NCI-H82 (cell line): ENCODE results near the gene ANKRD29.

Experiments used
- DNase-seq: peaks from one replicate; lab custom pipeline; 2025; lab: John Stamatoyannopoulos, UW

The ANKRD29 gene

GRCh38 chr18:23662309-23663263 is at the start of gene ANKRD29:
Gene ANKRD29, minus strand, starts transcription at chr18:23662911. Its CDS starts 181 bp downstream, at chr18:23662730.
- DNase-seq, result peak; percentile 22

DNA sequence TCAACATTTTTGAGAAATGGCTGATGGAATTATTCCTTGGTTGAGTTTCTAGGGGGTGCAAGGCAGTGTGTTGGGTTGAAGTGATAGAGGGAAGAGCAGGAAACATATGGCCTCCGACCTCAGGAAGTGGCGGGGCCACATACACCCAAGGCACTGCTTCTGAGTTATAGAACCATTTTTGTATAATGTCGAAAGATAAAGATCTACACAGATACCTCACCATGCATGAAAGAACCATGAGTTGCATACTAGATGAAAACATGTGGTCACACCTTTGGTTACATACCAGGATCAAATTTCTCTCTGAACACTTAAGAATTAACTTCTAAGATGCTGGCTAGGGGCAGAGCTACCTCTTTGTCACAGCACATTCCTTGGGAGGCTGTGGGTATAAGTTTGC is 49.7 kb upstream of the ANKRD29 start:
- DNase-seq, result no peak

DNA sequence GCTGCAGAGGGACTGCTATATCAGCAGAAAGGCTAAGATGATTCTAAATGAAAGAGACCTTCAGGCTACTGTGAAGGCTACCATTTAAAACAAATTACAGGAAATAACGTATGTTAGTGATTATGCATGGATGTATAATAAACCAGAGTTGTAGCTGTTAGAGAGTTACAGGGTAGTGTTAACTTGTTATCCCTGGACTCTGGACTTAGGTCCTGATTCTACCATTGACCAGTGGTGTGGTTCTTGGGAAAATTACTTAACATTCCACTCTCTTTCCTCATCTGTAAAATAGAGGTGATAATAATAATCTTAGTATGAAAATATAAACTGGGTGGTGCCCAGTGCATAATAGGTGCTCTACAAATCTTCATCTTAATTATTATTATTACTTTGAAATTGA is 48.7 kb upstream of the ANKRD29 start:
- no peak for DNase-seq

- no peak for DNase-seq
These were observed 48.2 kb upstream of the ANKRD29 start for GRCh38 chr18:23710946-23711345.

DNA sequence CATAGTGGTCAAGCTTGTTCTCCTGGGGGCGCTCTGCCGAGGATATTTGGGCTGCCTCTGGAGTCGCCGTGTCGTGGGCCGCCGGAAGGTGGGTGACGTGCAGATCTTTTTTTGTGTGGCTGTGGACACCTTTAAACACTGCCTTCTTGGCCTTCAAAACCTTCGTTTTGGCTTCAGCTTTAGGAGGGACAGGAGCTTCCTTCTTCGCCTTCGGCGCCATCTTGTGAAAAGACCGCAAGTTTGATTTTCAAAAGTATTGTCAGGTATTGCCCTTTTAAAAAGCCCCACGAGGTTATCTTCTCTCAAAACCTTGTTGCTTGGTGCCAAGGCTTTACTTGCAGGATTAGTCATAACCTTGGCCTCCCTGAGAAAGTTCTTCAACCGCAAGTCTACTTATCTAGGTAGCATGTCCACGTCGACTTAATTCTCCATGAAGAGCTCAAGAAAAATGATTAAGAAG is 47.4 kb upstream of the ANKRD29 start:
- no peak for DNase-seq

DNA sequence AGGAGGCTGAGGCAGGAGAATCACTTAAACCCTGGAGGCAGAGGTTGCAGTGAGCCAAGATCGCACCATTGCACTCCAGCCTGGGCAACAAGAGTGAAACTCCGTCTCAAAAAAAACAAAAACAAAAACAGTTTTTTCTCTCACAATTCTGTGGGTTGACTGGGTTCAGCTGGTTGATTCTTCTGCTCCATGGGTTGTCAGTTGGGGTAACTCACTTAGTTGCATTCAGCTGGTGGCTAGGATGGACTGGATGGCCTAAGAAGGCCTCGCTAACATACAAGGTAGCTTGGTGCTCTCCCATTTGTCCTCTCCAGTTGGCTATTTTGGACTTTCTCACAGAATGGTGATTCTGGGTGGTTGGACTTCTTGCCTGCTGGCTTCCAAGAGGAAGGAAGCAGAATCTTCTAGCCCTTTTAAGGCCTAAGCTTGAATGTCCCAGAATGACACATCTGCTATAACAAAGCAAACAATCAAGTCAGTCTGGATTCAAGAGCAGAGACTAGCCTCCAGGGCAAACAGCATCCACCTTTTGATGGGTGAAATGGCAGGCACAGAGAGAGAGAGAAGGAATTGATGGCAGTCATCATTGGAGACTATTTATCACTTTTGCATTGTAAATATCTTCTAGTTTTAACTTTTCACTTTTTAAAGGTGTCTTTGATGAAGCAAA is 44.4 kb upstream of the ANKRD29 start:
- DNase-seq, result no peak

GRCh38 chr18:23704806-23705205 is 42.1 kb upstream of the ANKRD29 start:
- DNase-seq, result no peak

DNA sequence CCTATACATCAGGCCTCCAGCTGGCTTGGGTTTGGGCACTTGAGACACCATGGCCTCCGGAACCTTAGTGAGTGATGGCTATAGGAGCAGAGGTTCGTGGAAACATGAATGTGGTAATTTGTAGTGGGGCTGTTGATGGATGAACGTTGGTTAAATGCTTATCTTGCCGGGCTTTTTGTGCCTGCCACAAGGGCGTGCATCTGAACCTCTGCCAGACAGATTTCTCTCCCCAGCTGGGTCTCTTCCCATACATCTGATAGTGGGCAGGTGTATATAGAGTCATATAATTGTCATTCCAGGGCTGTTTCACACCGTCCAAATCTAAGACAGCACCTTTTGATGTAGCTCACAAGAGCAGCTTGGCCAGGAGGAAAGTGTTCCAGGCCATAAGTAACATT is 41.3 kb upstream of the ANKRD29 start:
- no peak for DNase-seq

GRCh38 chr18:23703057-23703986 is 40.6 kb upstream of the ANKRD29 start:
- peak; percentile 37 for DNase-seq

- no peak for DNase-seq
These were observed 39.9 kb upstream of the ANKRD29 start for GRCh38 chr18:23702606-23703005.

- DNase-seq, result peak; percentile 27
These were observed 38.9 kb upstream of the ANKRD29 start for GRCh38 chr18:23701544-23702064.

- DNase-seq, result no peak
These were observed 38.3 kb upstream of the ANKRD29 start for GRCh38 chr18:23701017-23701416.

DNA sequence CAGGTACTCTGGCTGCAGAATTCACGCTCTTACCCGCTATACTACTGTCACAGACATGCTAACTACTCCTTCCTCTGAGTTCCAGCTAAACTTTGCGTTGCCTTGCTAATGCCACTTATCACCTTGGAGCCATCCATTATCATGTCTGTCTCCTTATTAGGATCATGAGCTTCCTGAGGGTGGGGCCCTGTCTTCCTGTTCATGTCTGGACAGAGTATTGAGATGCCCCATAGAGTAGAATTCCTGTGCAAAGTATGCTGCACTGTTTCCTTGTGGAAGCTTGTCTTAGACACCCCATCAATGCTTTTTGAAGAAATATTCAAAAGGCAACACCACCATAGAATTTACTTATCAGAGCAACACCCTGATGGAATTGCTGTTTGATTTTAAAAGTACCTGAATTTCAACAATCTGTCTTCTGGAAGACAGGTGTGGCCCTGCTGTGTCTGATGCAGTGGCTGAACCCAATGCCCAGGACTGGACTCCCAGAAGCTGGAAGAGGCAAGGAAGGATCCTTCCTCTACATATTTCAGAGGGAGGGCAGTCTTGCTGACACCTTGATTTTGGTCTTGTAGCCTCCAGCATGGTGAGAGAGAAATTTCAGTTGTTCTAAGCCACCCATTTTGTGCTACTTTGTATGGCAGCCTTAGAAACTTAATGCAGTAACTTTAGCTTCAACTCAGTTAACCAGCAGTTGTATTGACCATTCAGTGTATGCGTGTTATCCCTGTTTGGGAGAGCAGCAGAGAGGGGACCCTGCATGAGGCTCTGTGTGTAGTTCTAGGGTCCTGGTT is 32.1 kb upstream of the ANKRD29 start:
- no peak for DNase-seq

GRCh38 chr18:23693846-23694245 is 31.1 kb upstream of the ANKRD29 start:
- no peak for DNase-seq

GRCh38 chr18:23690505-23691068 is 27.9 kb upstream of the ANKRD29 start:
- DNase-seq, result peak; percentile 29

DNA sequence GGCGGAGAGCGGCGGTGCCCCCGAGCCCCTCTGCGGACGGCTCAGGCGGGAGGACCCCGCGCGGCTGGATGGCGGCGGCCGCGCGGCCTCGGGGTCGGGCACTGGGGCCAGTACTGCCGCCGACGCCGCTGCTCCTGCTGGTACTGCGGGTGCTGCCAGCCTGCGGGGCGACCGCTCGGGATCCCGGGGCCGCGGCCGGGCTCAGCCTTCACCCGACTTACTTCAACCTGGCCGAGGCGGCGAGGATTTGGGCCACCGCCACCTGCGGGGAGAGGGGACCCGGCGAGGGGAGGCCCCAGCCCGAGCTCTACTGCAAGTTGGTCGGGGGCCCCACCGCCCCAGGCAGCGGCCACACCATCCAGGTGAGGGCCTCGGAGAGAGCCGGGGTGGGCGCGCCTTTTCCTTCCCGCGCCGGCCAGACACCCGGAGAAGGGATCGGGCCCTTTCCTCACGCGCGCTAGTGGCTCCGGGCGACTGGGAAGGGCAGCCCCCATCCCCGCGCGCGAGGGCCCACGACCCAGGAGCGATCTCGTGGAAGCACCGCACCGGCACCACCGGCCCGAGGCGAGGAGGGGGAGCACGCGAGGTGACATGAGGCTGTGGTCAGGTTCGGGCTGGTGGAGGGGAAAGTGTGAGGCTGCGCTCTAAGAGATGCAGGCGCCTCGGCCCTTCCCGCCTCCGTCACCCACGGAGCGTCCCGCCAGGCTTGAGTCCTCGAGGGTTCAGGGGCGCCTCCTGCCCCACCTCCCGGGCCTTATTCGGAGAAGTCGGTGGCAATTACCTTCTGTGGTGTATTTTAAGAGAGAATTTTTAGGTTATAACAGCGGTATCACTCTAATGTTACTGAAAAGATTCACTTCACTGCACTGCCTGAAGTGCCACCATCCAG is 27.1 kb upstream of the ANKRD29 start:
- DNase-seq, result peak; percentile 29

GRCh38 chr18:23689031-23689615 is 26.4 kb upstream of the ANKRD29 start, which contains the start of gene LAMA3:
Gene LAMA3, plus strand, starts transcription at chr18:23689453. Its CDS starts 231 bp downstream, at chr18:23689684.
- DNase-seq, result peak; percentile 63

DNA sequence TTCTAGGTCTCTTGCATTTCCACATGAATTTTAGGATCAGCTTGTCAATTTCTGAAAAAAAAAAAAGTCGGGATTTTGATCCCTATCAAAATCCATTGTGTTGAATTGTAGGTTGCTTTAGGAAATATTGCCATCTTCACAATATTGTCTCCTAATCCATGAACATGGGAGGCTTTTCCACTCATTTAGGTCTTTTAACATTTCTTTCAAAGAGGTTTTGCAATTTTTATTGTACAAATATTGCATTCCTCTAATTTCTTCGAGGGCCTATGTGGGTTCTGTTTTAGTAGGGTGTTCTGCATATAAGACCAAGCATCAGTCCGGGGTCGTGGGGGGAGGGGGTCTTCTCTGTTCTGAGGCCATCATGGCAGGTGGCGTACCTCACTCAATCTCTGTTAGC is 25.8 kb upstream of the ANKRD29 start:
- no peak for DNase-seq
